Neural cell (in vitro differentiated cells): Measurements from ENCODE around the gene LIMCH1. TPM values are rescaled to one million over a fixed set of nuclear protein-coding genes. Genes with fewer than 3 reads are reported as not detected.

Source experiments
- H2AFZ ChIP-seq: fragments of 200-600, 300-800 bp; sonication (generic), shearing (Covaris generic); 2 replicates; pipeline ENCODE4 v1.6.0; 2014; ENCODE audit warnings: low read depth, mild to moderate bottlenecking, antibody characterized with exemption, low read length, moderate library complexity
- H3F3A ChIP-seq: fragments of 200-600 bp; shearing (Covaris generic); 2 replicates; pipeline ENCODE4 v1.6.1; 2016; ENCODE audit warnings: mild to moderate bottlenecking, moderate library complexity, mixed read lengths, antibody characterized with exemption, low read length; ENCODE audit not compliant: insufficient read depth, poor library complexity, severe bottlenecking
- H3K27ac ChIP-seq: fragments of 200-600, 300-800 bp; sonication (generic), shearing (Covaris generic); 2 replicates; pipeline ENCODE4 v1.5.1; 2014; ENCODE audit warnings: mild to moderate bottlenecking, low read length, moderate library complexity
- H3K27me3 ChIP-seq: fragments of 300-800, 200-600 bp; sonication (generic), shearing (Covaris generic); 2 replicates; pipeline ENCODE4 v1.6.0; 2014; ENCODE audit warnings: mild to moderate bottlenecking, low read depth, low read length, moderate library complexity; ENCODE audit not compliant: insufficient read depth
- H3K36me3 ChIP-seq: fragments of 300-800, 200-600 bp; sonication (generic), shearing (Covaris generic); 2 replicates; pipeline ENCODE4 v1.5.1; 2014; ENCODE audit warnings: mild to moderate bottlenecking, antibody characterized with exemption, low read length, moderate library complexity; ENCODE audit not compliant: insufficient read depth
- H3K4me2 ChIP-seq: fragments of 300-800, 200-600 bp; sonication (generic), shearing (Covaris generic); 2 replicates; pipeline ENCODE4 v1.6.0; 2014; ENCODE audit warnings: mild to moderate bottlenecking, low read length
- H3K4me3 ChIP-seq: fragments of 300-800, 200-600 bp; sonication (generic), shearing (Covaris generic); 2 replicates; pipeline ENCODE4 v1.5.1; 2014; ENCODE audit warnings: mild to moderate bottlenecking, low read length, moderate library complexity
- H3K79me2 ChIP-seq: fragments of 200-600 bp; shearing (Covaris generic); replicated peaks from 2 replicates; pipeline ENCODE4 v1.6.0; 2014; ENCODE audit warnings: mild to moderate bottlenecking, low read length, moderate library complexity; ENCODE audit not compliant: insufficient read depth
- H3K9ac ChIP-seq: fragments of 300-800, 200-600 bp; sonication (generic), shearing (Covaris generic); 2 replicates; pipeline ENCODE4 v1.6.1; 2016; ENCODE audit warnings: mild to moderate bottlenecking, low read length, mixed read lengths
- H3K9me2 ChIP-seq: fragments of 200-600 bp; shearing (Covaris generic); 2 replicates; pipeline ENCODE4 v1.6.1; 2016; ENCODE audit warnings: mild to moderate bottlenecking, low read length, mixed read lengths; ENCODE audit not compliant: insufficient read depth
- H3K9me3 ChIP-seq: fragments of 200-600, 300-800 bp; sonication (generic), shearing (Covaris generic); 2 replicates; pipeline ENCODE4 v1.6.1; 2016; ENCODE audit warnings: mild to moderate bottlenecking, mixed run types, low read length, moderate library complexity, mixed read lengths
- H4K20me1 ChIP-seq: fragments of 200-600 bp; shearing (Covaris generic); 2 replicates; pipeline ENCODE4 v1.6.1; 2016; ENCODE audit warnings: mild to moderate bottlenecking, mixed run types; ENCODE audit not compliant: insufficient read depth
- CTCF ChIP-seq: fragments of 450-650 bp; IDR thresholded peaks from 2 replicates; pipeline ENCODE4 v1.5.1; 2014; ENCODE audit warnings: antibody characterized with exemption, mild to moderate bottlenecking, moderate library complexity; ENCODE audit not compliant: poor library complexity, severe bottlenecking
- EP300 ChIP-seq: fragments of 450-650 bp; conservative IDR thresholded peaks from 2 replicates; pipeline ENCODE4 v1.6.1; 2014; ENCODE audit warnings: antibody characterized with exemption, mild to moderate bottlenecking, moderate library complexity; ENCODE audit not compliant: poor library complexity, severe bottlenecking
- EZH2 ChIP-seq: fragments of 200-600, 300-800 bp; shearing (Covaris generic), sonication (generic); IDR thresholded peaks from 2 replicates; pipeline ENCODE4 v1.6.1; 2014; ENCODE audit warnings: antibody characterized with exemption, low read length, borderline replicate concordance, mild to moderate bottlenecking; ENCODE audit not compliant: insufficient read depth, poor library complexity, severe bottlenecking
- MXI1 ChIP-seq: fragments of 450-650 bp; conservative IDR thresholded peaks from 2 replicates; pipeline ENCODE4 v1.6.1; 2014; ENCODE audit warnings: antibody characterized with exemption, mild to moderate bottlenecking; ENCODE audit not compliant: poor library complexity, severe bottlenecking
- POLR2AphosphoS5 ChIP-seq: IDR thresholded peaks from 2 replicates; pipeline ENCODE4 v1.6.1; 2012
- RAD21 ChIP-seq: fragments of 450-650 bp; conservative IDR thresholded peaks from 2 replicates; pipeline ENCODE4 v1.6.1; 2014; ENCODE audit warnings: antibody characterized with exemption, mild to moderate bottlenecking, moderate library complexity
- REST ChIP-seq: IDR thresholded peaks from 2 replicates; pipeline ENCODE4 v1.6.1; 2012; ENCODE audit warnings: borderline replicate concordance
- SMC3 ChIP-seq: fragments of 450-650 bp; conservative IDR thresholded peaks from 2 replicates; pipeline ENCODE4 v1.6.1; 2014; ENCODE audit warnings: antibody characterized with exemption, mild to moderate bottlenecking, moderate library complexity; ENCODE audit not compliant: poor library complexity
- TAF1 ChIP-seq: IDR thresholded peaks from 2 replicates; pipeline ENCODE4 v1.6.1; 2012; ENCODE audit warnings: low read depth
- polyA plus RNA-seq: library from polyadenylated mRNA; depleted of rRNA; stranded (reverse); fragments of >200 nt; gene quantifications from 2 replicates; pipeline ENCODE4 v1.2.3, GENCODE V29; 2014

Gene LIMCH1
- polyA plus RNA-seq, 1 donor from 2014 or later = 9.1 TPM

GRCh38 chr4:41507291-41507947, 30.5 kb upstream of the LIMCH1 start:
- no peaks in the 10 kb centered on the region for H3K9me3 ChIP-seq
- H3K9ac ChIP-seq = no peak overlapping the region
- H3K27me3 ChIP-seq = no peaks in the 10 kb centered on the region
- H3K4me3 ChIP-seq = no peak overlapping the region
- H3K27ac ChIP-seq = no peak overlapping the region
- H2AFZ ChIP-seq = no peak overlapping the region
- H3F3A ChIP-seq = no peaks in the 10 kb centered on the region
- H3K4me2 ChIP-seq = no peak overlapping the region
- H4K20me1 ChIP-seq = no peaks in the 10 kb centered on the region
- no peaks in the 10 kb centered on the region for H3K9me2 ChIP-seq
- no peaks in the 10 kb centered on the region for H3K36me3 ChIP-seq
- TF ChIP-seq RAD21 = no peak
- TF ChIP-seq EP300 = no peak
- TF ChIP-seq POLR2AphosphoS5 = no peak
- TF ChIP-seq CTCF = no peak
- TF ChIP-seq EZH2 = no peak
- no peak for TF ChIP-seq SMC3
- TF ChIP-seq TAF1 = no peak
- no peak for TF ChIP-seq MXI1
- no peak for TF ChIP-seq REST
- no peaks in the 10 kb centered on the region for H3K79me2 ChIP-seq

- H3K4me2 ChIP-seq = no peak overlapping the region
- no peak for TF ChIP-seq SMC3
- TF ChIP-seq REST = no peak
- TF ChIP-seq EZH2 = no peak
- TF ChIP-seq TAF1 = no peak
- TF ChIP-seq CTCF = no peak
- TF ChIP-seq EP300 = no peak
- no peak for TF ChIP-seq RAD21
- TF ChIP-seq POLR2AphosphoS5 = no peak
- no peak for TF ChIP-seq MXI1
- H3K9ac ChIP-seq = no peak overlapping the region
- H3K36me3 ChIP-seq = no peaks in the 10 kb centered on the region
- no peak overlapping the region for H3K4me3 ChIP-seq
- H2AFZ ChIP-seq = no peak overlapping the region
- no peak overlapping the region for H3K27ac ChIP-seq
- no peaks in the 10 kb centered on the region for H3K9me2 ChIP-seq
- H3F3A ChIP-seq = no peaks in the 10 kb centered on the region
- H3K9me3 ChIP-seq = no peaks in the 10 kb centered on the region
- H3K27me3 ChIP-seq = no peaks in the 10 kb centered on the region
- H3K79me2 ChIP-seq = no peaks in the 10 kb centered on the region
- no peaks in the 10 kb centered on the region for H4K20me1 ChIP-seq
Measured at GRCh38 chr4:41509451-41509866, 28.5 kb upstream of the LIMCH1 start.
